Activated naive CD8-positive, alpha-beta T cell (primary cell): ENCODE data around the gene MGMT.

Experiments
- H3K27ac Mint-ChIP-seq: one replicate; pipeline ENCODE4 v1.8.0; 2021; ENCODE audit warnings: mixed read lengths
- H3K27me3 Mint-ChIP-seq: one replicate; pipeline ENCODE4 v1.8.0; 2021; ENCODE audit warnings: mixed read lengths
- H3K36me3 Mint-ChIP-seq: one replicate; pipeline ENCODE4 v1.8.0; 2021; ENCODE audit warnings: mixed read lengths
- H3K4me1 Mint-ChIP-seq: one replicate; pipeline ENCODE4 v1.8.0; 2021; ENCODE audit warnings: low read depth, mixed read lengths
- H3K4me3 Mint-ChIP-seq: one replicate; pipeline ENCODE4 v1.8.0; 2021; ENCODE audit warnings: mild to moderate bottlenecking, mixed read lengths
- H3K9me3 Mint-ChIP-seq: one replicate; pipeline ENCODE4 v1.8.0; 2021; ENCODE audit warnings: low read depth, mixed read lengths

MGMT gene

GRCh38 chr10:129546106-129546505, 79.1 kb downstream of the MGMT start:
- Mint-ChIP-seq H3K27ac (no peak overlapping the region), H3K4me3 (no peak overlapping the region), H3K27me3 (no peaks in the 10 kb centered on the region), H3K4me1 (no peaks in the 10 kb centered on the region), H3K9me3 (peaks cover 6% of the 10 kb centered on the region), H3K36me3 (peaks cover 24% of the 10 kb centered on the region)

GRCh38 chr10:129547608-129548007, 80.6 kb downstream of the MGMT start:
- Mint-ChIP-seq H3K9me3 (peaks cover 6% of the 10 kb centered on the region), H3K27me3 (no peaks in the 10 kb centered on the region), H3K4me1 (no peaks in the 10 kb centered on the region), H3K27ac (no peak overlapping the region), H3K36me3 (peaks cover 20% of the 10 kb centered on the region), H3K4me3 (no peak overlapping the region)

GRCh38 chr10:129548600-129548999, 81.6 kb downstream of the MGMT start:
- Mint-ChIP-seq H3K4me3 (no peak overlapping the region), H3K36me3 (peaks cover 19% of the 10 kb centered on the region), H3K9me3 (peaks cover 6% of the 10 kb centered on the region), H3K4me1 (no peaks in the 10 kb centered on the region), H3K27ac (no peak overlapping the region), H3K27me3 (no peaks in the 10 kb centered on the region)

GRCh38 chr10:129550076-129550475, 83.0 kb downstream of the MGMT start:
- Mint-ChIP-seq H3K4me1 (no peaks in the 10 kb centered on the region), H3K27ac (no peak overlapping the region), H3K36me3 (peaks cover 21% of the 10 kb centered on the region), H3K27me3 (no peaks in the 10 kb centered on the region), H3K4me3 (no peak overlapping the region), H3K9me3 (peaks cover 6% of the 10 kb centered on the region)

- Mint-ChIP-seq H3K36me3 (peaks cover 24% of the 10 kb centered on the region), H3K27ac (no peak overlapping the region), H3K27me3 (no peaks in the 10 kb centered on the region), H3K4me3 (no peak overlapping the region), H3K9me3 (peaks cover 6% of the 10 kb centered on the region), H3K4me1 (no peaks in the 10 kb centered on the region)
These were observed 83.6 kb downstream of the MGMT start for GRCh38 chr10:129550658-129551057.

GRCh38 chr10:129552119-129552518, 85.1 kb downstream of the MGMT start:
- H3K4me3 Mint-ChIP-seq, result no peak overlapping the region
- H3K36me3 Mint-ChIP-seq, result peaks cover 28% of the 10 kb centered on the region
- H3K27ac Mint-ChIP-seq, result no peak overlapping the region
- H3K9me3 Mint-ChIP-seq, result peaks cover 8% of the 10 kb centered on the region
- H3K4me1 Mint-ChIP-seq, result no peaks in the 10 kb centered on the region
- no peaks in the 10 kb centered on the region for H3K27me3 Mint-ChIP-seq

GRCh38 chr10:129553928-129554327, 86.9 kb downstream of the MGMT start:
- peaks cover 9% of the 10 kb centered on the region for H3K9me3 Mint-ChIP-seq
- H3K27me3 Mint-ChIP-seq, result no peaks in the 10 kb centered on the region
- H3K27ac Mint-ChIP-seq, result no peak overlapping the region
- H3K4me1 Mint-ChIP-seq, result no peaks in the 10 kb centered on the region
- peaks cover 38% of the 10 kb centered on the region for H3K36me3 Mint-ChIP-seq
- H3K4me3 Mint-ChIP-seq, result no peak overlapping the region

GRCh38 chr10:129556316-129556715, 89.3 kb downstream of the MGMT start:
- no peaks in the 10 kb centered on the region for H3K4me1 Mint-ChIP-seq

GRCh38 chr10:129560361-129560760, 93.3 kb downstream of the MGMT start:
- no peak overlapping the region for H3K4me3 Mint-ChIP-seq
- peaks cover 4% of the 10 kb centered on the region for H3K4me1 Mint-ChIP-seq
- no peak overlapping the region for H3K27ac Mint-ChIP-seq
- no peaks in the 10 kb centered on the region for H3K27me3 Mint-ChIP-seq
- H3K9me3 Mint-ChIP-seq, result peaks cover 9% of the 10 kb centered on the region
- peaks cover 34% of the 10 kb centered on the region for H3K36me3 Mint-ChIP-seq

More at GRCh38 chr10:129556316-129556715, 89.3 kb downstream of the MGMT start:
- Mint-ChIP-seq H3K9me3 (peaks cover 4% of the 10 kb centered on the region), H3K27ac (no peak overlapping the region), H3K36me3 (peaks cover 33% of the 10 kb centered on the region), H3K27me3 (no peaks in the 10 kb centered on the region), H3K4me3 (no peak overlapping the region)

GRCh38 chr10:129562487-129562886, 95.4 kb downstream of the MGMT start:
- H3K27ac Mint-ChIP-seq, result no peak overlapping the region
- H3K36me3 Mint-ChIP-seq, result peaks cover 35% of the 10 kb centered on the region
- H3K4me1 Mint-ChIP-seq, result peaks cover 4% of the 10 kb centered on the region
- H3K27me3 Mint-ChIP-seq, result no peaks in the 10 kb centered on the region
- H3K9me3 Mint-ChIP-seq, result peaks cover 5% of the 10 kb centered on the region
- no peak overlapping the region for H3K4me3 Mint-ChIP-seq

GRCh38 chr10:129564923-129565322, 97.9 kb downstream of the MGMT start:
- no peaks in the 10 kb centered on the region for H3K27me3 Mint-ChIP-seq
- H3K4me1 Mint-ChIP-seq, result peaks cover 4% of the 10 kb centered on the region
- H3K36me3 Mint-ChIP-seq, result peaks cover 26% of the 10 kb centered on the region
- no peak overlapping the region for H3K27ac Mint-ChIP-seq
- peaks cover 5% of the 10 kb centered on the region for H3K9me3 Mint-ChIP-seq
- no peak overlapping the region for H3K4me3 Mint-ChIP-seq

- H3K36me3 Mint-ChIP-seq, result peaks cover 24% of the 10 kb centered on the region
- no peak overlapping the region for H3K27ac Mint-ChIP-seq
- H3K4me1 Mint-ChIP-seq, result peaks cover 1% of the 10 kb centered on the region
- no peak overlapping the region for H3K4me3 Mint-ChIP-seq
- H3K9me3 Mint-ChIP-seq, result peaks cover 3% of the 10 kb centered on the region
- no peaks in the 10 kb centered on the region for H3K27me3 Mint-ChIP-seq
These were observed 101.7 kb downstream of the MGMT start for GRCh38 chr10:129568583-129569344.

GRCh38 chr10:129570185-129570584, 103.1 kb downstream of the MGMT start:
- H3K27me3 Mint-ChIP-seq, result no peaks in the 10 kb centered on the region
- no peak overlapping the region for H3K27ac Mint-ChIP-seq
- H3K36me3 Mint-ChIP-seq, result peaks cover 28% of the 10 kb centered on the region
- H3K4me1 Mint-ChIP-seq, result peaks cover under 1% of the 10 kb centered on the region
- H3K4me3 Mint-ChIP-seq, result no peak overlapping the region
- peaks cover 3% of the 10 kb centered on the region for H3K9me3 Mint-ChIP-seq

- Mint-ChIP-seq H3K9me3 (peaks cover 21% of the 10 kb centered on the region), H3K27ac (no peak overlapping the region), H3K27me3 (no peaks in the 10 kb centered on the region), H3K4me3 (no peak overlapping the region), H3K36me3 (peaks cover 25% of the 10 kb centered on the region), H3K4me1 (no peaks in the 10 kb centered on the region)
These were observed 112.2 kb downstream of the MGMT start for GRCh38 chr10:129579228-129579627.

GRCh38 chr10:129580010-129580409, 113.0 kb downstream of the MGMT start:
- Mint-ChIP-seq H3K36me3 (peaks cover 28% of the 10 kb centered on the region), H3K27me3 (no peaks in the 10 kb centered on the region), H3K9me3 (peaks cover 27% of the 10 kb centered on the region), H3K4me1 (no peaks in the 10 kb centered on the region), H3K4me3 (no peak overlapping the region), H3K27ac (no peak overlapping the region)

- Mint-ChIP-seq H3K27me3 (no peaks in the 10 kb centered on the region), H3K4me1 (no peaks in the 10 kb centered on the region), H3K9me3 (peaks cover 32% of the 10 kb centered on the region), H3K36me3 (peaks cover 36% of the 10 kb centered on the region), H3K27ac (no peak overlapping the region), H3K4me3 (no peak overlapping the region)
These were observed 113.9 kb downstream of the MGMT start for GRCh38 chr10:129580901-129581300.
